GM21381 (cell line): ENCODE results near the gene ST3GAL3.
"Not testable (repeated sequence)": the region's sequence is repeated elsewhere in the genome, so short reads cannot be mapped to it uniquely, and the experiment has no call there.

Experiments
- ATAC-seq: cut with Tn5 transposase; IDR thresholded peaks from one replicate; pipeline ENCODE4 v1.9.1; 2021; ENCODE audit warnings: mild to moderate bottlenecking, moderate library complexity; ENCODE audit not compliant: unreplicated experiment

Gene ST3GAL3

DNA sequence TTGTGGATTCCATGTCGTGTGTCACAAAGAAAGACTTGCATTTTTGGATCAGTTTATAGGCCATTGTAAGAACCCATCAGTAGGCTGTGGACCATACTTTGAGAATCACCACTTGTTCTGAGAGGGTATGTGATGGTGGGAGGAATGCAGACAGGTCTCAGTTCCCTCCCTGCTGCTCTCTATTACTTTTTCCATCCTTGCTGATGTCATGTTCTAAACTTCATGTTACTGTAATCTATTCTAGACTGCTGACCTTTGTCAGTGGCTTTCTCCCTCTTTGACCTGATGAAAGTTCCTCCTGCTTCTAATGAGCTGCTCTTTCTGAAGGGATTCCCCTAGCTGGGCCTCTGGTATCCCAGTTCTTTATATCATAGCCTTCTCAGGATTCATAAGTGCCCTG, 46.1 kb downstream of the ST3GAL3 start:
- ATAC-seq: no peak

DNA sequence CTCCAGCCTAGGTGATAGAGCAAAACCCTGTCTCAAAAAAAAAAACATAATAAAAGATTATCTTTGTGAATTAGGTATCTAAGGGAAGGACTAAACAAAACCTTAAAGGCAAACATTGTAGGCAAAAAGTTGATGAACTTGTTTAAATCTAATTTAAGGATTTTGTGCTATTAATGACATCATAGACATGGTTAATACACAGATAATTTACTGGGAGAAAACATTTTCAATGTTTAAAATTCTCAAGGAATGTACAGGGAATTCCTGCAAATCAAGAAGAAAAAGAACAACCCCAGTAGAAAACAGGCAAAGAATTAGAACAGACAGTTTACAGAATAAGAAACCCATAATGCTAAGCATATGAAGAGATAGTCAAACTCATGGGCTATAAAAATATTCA, 47.6 kb downstream of the ST3GAL3 start:
- no peak for ATAC-seq

DNA sequence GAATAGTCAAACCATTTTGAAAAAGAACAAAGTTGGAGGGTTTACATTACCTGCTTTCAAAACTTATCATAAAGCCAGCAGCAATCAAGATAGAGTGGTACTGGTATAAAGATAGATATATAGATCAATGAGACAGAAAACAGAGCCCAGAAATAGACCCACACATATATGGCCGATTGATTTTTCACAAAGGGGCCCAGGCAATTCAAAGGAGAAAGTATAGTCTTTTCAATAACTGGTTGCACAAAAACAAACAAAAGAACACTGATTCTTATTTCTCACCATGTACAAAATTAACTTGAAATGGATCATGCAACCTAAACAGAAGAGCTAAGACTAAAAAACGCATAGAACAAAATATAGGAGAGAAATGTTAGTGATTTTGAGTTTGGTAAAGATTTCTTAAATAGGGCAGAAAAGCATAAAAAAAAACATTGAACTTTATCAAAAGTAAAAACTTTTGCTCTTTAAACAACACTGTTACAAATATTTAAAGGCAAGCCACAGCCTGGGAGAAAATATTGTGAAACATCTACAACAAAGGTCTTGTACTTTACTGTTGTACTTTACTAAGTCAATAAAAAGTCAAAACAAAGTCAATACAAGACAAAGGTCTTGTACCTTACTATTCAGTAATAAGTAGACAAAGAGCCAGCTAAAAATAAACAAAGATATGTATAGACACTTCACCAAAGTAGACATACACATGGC, 50.2 kb downstream of the ST3GAL3 start:
- ATAC-seq: no peak

DNA sequence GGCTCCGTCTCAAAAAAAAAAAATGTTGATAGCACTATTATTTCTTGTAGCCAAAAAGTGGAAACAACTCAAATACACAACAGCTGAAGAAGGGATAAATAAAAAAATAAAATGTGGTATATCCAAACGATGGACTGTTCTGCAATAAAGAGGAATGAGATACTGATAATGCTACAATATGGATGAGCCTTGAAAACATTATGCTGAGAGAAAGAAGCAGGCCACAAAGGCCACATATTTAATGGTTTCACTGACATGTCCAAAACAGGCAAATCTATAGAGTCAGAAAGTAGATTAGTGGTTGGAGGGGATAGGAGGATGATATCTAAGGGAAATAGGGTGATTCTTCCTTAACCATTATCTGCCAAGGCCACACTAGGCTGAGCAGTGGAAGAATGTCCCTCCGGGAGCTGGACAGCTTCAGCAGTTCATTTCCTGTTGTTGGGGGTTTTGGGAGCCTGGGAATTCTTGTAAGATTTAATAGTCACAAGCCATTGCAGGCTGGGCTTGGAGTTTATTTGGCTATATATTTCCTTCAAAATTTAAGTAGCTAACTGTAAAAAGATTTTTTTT, 53.5 kb downstream of the ST3GAL3 start:
- no peak for ATAC-seq

DNA sequence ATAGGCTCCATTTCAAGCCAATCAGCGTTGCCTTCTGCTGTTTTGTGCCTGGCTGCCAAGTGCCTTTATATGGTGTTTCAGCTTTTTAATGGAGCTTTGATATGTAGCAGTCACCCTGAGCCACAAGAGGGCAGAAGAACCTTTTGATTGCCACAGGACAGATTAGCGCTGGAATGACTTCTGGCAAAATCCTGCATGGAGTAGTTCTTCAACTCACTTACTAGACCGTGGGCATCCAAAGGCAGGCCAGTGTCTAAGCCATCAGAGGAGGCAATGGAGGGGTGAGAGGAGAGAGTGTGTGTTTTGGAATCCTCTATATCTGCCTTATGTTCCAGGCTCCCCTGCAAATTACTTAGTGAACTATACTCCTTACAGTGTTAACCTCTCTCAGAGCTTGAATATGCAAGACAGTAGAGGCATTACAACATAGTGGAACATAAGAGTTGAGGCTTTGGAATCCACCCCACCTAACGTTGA, 56.2 kb downstream of the ST3GAL3 start:
- ATAC-seq: no peak

DNA sequence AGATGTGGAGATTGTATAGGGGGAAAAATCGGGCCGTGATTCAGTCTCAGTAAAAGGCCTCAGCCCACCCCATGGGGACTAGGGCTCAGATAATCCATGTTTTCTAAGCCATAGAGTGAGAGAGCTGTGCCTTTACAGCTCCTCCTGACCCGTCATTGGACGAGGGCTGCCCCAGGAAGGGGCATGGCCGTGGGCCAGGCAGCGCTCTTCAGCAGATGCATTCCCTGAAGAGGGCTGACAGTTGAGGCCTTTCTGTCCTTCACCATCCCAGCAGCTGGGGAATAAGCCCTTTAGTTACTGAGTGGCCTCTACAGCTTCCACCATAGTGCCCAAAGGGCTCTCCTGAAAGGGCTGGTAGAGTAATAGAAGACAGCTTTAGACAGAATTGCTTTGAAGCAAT, 57.2 kb downstream of the ST3GAL3 start:
- ATAC-seq: no peak

DNA sequence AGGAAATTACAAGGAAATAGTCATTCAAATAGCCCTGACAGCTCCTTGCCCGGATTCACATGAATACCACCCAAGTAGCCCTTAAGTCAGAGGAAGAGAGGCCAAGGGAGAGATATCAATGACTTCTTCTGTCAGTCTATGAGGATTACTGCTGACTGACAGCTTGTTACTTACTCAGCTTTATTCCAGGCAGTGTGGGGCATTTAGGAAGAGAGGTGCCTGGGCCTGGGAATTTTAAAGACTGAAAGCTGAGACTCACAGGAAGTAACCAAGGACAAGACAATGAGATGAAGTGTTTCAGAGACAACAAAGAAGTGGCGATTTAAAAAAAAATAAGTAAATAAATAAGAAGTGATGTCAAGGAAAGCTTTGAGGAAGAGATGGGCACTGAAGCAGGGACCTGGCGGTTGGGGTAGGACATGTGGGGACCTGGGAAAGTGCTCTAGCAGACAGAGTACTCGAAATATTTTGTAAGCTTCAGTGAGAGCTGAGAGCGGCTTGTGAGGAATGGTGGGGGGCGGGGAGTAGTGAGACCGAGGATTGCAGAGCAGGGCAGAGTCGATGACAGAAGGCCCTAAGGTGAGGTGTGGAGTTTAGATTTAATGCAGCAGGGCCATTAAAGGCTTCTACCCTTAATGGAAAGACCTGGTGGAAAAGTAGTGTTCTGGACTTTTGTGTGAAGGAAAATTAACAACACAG, 58.9 kb downstream of the ST3GAL3 start:
- ATAC-seq: no peak

DNA sequence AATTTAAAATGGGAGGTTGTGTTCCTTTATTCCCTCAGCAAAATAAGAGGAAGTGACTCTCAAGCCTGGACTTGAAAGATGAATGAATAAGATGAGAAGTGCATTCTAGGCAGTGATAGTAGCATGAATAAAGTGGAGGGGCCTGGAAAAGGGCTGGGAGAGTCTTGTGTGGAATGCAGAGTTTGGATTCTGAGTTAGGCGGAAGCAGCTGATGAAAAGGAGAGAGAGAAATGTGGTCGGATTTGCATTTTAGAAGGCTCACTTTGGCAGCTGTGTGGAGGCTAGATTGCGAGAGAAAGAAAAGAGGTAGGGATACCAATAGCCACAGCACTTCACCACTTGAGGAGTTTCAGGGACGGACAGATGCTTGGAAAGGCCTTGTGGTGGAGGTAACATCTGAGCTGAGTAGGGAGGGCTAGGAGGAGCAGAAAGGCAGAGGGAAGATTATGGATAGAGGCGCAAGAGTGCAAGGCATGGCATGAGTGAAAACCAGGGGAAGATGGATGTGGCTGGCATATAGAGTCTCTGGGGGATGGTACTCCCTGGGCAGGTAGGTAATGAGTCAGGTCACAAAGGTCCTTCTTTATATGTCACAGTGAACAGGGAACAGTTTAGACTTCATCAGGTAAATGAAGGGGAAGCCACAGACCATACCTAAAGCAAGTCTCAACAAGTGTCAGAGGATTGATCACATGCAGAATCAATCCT, 59.6 kb downstream of the ST3GAL3 start:
- ATAC-seq: no peak

DNA sequence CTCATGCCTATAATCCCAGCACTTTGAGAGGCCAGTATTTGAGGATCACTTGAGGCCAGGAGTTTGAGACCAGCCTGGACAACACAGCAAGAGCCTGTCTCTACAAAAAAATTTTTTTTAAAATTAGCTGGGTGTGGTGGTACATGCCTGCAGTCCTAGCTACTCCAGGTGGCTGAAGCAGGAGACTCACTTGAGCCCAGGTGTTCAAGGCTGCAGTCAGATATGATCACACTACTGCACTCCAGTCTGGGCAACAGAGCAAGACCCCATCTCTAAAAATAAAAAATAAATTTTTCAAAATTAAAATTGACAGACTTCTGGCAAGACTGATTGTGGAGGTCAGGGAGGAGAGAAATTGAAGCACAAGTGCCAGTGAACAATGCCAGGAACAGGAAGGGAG, 60.8 kb downstream of the ST3GAL3 start:
- no peak for ATAC-seq

DNA sequence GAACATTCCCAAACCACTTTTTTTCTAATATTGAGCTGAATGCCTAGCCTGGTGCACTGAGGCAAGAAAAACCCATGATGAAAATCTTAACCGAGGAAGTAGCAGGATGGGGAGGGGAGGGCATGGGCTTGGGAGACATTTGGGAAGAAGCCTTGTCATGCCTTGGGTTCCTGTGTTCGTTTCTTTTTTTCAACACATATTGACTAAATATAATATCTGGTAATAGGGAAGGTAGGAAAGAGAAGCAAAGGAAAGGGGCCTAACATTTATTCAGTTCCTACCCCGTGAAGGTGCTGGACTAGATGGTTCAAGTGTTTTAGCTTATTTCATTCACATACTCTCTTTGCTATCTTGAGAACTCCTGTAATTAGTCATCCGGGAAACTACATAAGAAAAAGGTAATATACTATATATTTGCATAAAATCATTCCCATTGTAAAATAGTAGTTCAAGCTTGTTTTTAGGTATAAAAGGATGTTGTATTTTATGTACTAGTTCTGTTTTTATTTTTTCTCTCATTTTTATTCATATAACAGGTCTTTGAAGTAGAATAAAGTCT, 62.1 kb downstream of the ST3GAL3 start:
- no peak for ATAC-seq

DNA sequence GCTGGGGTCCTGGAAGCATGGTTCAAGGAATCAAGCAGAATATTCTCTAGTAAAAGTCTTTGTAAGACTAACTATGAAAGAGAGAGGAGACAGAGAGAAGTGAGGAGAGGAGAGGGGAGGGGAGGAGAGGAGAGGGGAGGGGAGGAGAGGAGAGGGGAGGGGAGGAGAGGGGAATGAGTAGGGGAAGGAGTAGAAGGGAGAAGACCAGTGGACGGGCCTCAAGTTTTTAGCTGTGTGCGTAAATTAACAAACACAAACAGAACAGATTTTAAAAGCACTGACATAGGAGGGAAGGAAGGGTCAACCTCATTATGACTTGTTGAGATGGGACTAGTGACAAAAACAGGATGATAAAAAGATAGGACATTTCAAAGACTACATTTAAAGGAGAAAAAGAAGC, 62.8 kb downstream of the ST3GAL3 start:
- no peak for ATAC-seq

DNA sequence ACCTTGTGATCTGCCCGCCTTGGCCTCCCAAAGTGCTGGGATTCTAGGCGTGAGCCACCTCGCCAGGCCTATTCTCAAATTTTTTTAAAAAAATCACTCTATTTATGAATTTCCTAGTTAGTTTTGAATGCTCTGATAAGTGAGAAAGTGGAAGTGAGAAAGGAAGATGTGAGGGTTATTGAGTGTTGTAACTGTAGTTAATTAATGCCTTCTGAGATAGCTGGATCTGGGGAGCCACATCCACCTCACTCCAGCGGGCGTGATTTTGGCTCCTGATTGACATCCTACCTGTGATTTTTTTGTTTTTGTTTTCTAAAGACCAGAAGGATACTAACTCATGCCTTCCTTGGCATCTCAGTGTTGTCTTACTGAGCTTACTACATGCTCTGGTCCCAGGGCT, 65.6 kb downstream of the ST3GAL3 start:
- ATAC-seq: no peak

DNA sequence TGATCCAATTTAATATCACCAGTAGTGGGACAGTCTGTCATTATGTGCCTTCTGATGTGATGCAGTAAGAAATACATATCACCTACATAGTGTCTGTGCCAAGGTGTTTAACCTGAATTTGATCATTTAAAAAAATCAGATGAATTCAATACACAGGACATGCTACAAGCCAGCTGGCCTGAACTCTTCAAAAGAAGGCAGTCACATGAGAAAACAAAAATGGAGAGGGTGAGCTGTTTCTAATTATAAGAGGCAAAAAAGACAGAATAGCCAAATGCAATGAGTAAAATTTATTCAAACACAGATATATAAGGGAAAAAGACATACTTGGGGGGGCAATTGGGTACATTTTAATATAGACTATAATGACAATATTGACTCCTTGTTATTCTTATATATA, 66.5 kb downstream of the ST3GAL3 start:
- no peak for ATAC-seq

DNA sequence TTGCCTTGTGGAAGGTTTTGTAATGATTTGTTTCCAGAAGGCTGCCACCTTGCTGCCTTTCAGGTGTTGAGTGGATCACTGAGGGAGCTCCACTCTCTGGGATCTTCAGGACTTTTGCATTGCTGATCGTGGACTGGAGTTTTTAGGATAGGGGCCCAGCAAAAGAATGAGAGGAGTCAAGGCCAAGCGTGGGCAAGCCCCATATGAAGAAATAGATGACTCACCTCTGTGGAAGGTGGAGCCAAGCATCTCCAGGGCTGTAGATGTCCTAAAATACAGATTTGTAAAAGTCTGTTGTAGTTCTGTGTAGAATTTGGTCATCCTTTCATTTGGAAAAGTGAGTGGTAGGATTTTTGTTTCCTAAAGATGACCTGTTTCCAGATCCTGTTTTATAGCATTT, 67.0 kb downstream of the ST3GAL3 start:
- ATAC-seq: no peak

DNA sequence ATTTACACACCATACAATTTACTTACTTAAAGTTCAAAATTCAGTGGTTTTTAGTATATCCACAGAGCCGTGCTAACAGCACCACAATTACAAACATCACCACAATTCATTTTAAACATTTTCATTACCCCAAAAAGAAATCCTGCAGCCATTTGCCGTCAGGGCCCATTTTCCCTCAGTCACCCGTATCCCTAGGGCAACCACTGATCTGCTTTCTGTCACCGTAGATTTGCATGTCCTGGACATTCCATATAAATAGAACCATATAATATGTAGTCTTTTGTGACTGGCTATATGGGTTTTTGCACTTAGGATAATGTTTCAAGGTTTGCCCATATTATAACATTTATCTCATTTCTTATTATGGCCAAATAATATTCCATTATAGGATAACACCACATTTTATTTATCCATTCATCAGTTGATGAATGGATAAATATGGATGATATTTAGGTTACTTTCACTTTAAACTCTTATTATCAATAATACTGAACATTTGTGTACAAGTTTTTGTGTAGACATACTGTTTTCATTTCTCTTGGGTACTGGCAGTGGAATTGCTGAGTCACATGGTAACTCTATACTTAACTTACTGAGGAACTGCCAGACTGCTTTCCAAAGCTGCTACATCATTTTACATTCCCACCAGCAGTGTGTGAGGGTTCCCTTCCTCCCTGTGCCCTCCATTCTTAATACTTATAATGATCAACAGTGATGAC, 68.9 kb downstream of the ST3GAL3 start:
- ATAC-seq: no peak

DNA sequence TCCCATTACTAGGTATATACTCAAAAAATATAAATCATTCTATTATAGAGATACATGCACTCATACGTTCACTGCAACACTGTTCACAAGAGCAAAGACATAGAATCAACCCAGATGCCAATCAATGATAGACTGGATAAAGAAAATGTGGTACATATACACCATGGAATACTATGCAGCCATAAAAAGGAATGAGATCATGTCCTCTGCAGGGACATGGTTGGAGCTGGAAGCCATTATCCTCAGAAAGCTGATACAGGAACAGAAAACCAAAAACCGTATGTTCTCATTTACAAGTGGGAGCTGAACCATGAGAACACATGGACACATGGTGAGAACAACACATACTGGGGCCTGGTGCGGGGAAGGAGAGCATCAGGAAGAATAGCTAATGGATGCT, 70.6 kb downstream of the ST3GAL3 start:
- not testable (repeated sequence) for ATAC-seq

DNA sequence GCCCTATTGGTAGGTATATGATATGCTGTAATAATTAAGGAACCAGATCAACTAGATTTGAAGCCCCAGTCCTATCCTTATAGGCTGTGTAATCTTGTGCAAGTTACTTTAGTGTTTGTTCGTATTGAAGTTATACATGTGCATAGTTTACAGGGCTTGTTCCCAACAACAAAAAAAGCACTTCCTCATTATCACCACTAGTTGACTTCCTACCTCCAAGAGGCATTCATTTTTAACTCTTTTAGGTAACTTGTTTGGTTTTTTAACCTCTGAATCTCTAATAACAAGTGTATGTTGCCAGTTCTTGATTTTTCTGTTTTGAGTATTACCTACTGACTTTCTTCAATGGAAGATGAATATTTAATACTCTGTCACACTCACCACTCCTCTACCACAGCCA, 71.9 kb downstream of the ST3GAL3 start:
- no peak for ATAC-seq

DNA sequence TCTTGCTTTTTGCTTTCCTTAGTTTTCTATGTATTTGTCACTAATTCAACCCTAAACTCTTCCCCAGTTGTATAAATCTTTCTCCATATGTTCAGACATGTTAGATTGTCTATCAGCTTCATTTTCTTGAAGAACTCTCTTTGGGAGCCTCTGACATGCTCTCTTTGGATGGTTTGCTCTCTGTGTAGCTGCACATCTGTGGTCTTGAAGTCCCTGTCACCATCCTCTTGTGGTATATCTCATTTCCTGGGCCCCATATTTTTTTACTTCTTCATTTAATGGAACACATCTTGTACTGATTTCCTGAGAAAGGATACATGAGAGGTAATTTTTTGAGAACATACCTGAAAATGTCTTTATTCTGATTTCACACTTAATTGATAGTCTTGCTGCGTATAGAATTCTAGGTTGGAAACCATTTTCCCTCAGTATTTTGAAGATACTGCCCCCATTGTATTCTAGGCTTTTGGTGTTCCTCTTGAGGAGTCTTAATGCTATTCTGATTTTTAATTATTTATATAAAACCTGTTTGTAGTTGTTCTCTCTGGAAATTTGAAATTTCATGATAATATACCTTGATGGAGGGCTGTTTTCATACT, 72.6 kb downstream of the ST3GAL3 start:
- no peak for ATAC-seq

DNA sequence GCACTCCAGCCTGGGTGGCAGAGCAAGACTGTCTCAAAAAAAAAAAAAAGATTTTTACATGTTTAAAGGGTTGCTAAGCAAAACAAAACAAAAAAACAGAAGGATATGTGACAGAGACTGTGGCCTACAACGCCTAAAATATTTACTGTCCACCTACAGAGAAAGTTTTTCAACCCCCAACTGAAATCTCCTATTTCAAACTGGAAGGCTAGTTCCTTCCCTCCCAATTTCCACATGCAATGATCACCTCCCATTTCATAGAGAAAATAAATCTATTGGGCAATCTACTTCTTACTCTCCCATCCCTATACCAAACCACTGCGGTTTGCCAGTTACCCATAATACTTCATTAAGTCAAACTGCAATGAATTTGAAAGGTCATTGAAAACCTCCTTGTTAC, 74.2 kb downstream of the ST3GAL3 start:
- no peak for ATAC-seq

DNA sequence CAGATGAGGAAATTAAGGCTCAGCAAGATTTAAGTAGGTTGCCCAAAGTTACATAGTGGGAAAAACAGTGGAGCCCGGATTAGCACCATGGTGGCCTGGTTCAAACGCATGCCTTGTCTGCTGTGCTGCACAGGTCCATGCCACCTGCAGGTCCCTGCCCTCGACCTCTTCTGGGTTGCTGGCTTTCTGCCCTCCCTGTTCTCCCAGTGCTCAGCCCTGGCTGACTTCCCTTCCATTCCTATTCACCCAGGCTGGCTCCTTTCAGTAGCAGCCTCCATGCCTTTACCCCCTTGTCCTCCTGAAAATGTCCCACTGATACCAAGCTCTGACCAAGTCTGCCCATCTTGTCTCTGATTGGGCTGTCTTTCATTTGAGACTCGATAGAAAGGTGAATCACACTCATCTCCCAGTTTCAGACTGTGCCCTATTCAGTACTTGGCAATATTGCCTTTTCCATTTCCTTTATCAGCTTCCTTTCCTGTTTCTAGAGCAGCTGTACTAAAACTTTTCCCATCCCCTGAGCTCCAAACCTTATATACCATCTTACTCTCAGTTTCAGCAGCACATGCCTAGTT, 75.8 kb downstream of the ST3GAL3 start:
- ATAC-seq: no peak
